HG03139 (cell line): ENCODE measurements around the gene SLMAP.
"Not testable (repeated sequence)": the region's sequence is repeated elsewhere in the genome, so short reads cannot be mapped to it uniquely, and the experiment has no call there.

ENCODE experiments used
- ATAC-seq: cut with Tn5 transposase; IDR thresholded peaks from one replicate; pipeline ENCODE4 v1.9.1; 2021; ENCODE audit not compliant: unreplicated experiment

SLMAP gene

DNA sequence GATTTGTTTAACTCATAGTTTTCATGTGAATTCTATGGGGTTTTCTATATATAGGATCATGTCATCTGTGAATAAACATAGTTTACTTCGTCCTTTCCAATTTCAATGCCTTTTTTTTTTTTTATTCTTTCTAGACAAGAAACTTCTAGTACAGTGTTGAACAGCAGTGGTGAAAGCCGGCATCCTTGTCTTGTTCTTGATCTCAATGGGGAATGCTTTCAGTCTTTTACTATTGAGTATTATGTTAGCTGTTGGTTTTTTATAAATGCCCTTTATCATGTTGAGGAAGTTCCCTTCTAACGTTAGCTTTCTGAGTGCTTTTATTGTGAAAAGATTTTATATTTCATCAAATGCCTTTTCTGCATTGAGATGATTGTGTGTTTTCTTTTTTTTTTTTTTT, 69.0 kb downstream of the SLMAP start:
- no peak for ATAC-seq

DNA sequence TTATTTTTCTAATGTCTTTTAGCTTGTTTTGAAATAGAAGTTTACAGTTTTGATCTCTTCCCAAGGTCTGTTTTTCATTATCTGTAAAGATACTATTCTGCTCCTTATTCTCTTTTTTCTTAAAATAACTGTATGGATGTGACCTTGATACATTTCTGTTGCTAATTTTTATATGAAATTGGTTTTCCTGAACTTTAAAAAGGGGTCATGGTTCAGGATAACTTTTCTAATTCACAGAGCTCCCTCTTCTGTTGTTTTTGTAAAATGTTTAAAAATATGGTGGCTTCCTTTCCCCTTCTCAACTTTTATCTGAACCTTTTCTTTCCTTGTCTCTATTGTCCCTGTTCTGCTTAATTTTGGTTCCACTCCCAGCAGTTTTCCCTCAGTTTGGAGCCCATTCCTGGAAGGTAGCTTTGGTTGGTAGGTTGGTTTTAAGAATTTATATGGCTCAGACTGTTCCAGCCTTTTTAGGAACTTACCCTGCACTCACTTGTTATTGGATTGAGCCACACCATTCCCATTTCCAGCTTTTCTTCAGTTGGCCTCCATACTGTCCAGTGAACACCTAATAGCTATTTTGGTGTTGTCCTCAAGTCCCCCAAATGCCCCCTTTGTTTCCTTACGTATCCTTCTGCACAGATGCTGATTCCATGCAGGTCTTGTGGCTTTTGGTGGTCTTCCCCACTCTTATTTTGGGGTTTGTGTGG, 70.3 kb downstream of the SLMAP start:
- ATAC-seq: no peak

DNA sequence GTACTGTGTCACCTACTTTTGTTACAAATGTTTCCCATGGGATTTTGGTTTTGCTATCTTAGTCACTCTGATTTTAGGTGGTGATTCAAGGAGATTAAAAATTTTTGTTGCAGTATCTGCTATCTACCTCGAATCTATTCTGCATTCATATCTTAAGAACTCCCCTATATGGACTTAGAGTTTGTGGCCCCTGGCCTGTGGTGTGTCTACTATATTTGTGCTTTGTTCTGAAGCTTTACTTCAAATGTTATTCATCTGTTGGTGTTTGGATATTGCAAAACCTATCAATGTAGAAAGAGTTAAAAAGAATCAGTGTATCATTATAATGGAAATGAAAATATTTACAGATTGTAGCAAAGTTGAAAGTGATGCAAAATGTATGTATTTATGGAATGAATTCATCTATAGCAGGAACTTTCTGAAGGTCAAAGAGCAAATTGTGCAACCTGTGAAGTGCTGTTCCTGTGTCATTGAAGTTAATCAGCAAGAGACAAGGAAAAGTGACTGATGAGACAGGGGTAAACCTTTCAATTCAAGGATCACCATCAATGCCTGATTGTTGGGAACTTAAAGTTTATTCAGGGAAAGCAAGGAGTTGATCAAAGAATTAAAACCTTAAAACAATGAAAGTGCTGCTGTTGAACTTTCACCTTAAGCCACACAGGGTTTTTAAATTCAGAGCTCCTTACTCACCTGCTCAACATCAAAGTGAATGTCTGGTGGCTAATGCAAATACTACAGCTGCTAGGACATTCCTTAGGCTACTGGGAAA, 71.0 kb downstream of the SLMAP start:
- no peak for ATAC-seq

DNA sequence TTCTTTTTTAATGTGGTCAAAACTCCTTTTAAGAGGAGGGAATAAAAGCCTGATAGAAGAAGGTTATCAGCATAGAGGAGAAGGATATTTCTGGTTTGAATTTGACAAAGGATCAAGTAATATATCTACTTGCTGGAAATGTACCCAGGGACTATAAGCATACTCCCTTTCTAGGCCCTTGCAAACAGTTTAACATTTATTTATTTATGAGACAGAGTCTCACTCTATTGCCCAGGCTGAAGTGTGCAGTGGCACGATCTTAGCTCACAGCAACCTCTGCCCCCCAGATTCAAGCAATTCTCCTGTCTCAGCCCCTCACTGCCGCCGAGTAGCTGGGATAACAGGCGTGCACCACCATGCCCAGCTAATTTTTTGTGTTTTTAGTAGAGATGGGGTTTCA, 71.6 kb downstream of the SLMAP start:
- no peak for ATAC-seq

DNA sequence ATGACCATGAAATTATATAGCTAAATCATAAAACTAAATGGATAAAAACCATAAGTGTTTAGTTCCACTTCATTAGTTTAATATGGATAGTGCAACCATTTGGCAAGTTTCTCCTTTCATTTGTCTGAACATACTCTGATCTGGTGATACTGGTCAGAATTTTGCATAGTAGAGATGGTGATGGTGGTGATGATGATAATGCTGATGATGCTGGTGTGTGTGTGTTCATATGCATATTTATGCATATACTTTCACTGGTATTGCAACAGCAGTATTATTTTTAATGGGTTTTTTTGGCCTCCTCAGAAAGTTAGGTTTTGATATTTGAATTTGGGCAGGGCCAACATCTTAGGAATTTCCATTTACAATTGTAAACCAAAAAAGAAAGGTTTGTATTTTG, 76.4 kb downstream of the SLMAP start:
- ATAC-seq: no peak

DNA sequence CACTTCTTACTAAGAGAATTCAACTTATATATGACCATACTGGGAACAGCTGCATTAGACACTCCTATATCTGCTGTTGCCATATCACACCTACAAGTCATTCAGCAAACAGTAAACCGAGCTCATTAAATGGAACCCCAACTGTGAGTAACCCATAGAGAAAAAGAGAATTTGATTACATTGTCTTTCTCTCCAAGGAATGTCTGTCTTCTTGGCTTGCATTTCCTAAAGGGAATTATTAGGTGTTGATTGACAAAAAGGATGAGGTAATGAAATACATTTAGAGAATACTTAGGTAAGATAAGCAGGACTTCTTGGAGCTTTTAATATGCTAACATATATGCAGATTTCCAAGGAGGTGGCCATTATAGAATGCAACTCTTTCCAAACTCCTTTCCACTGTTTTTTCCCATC, 76.8 kb downstream of the SLMAP start:
- no peak for ATAC-seq

DNA sequence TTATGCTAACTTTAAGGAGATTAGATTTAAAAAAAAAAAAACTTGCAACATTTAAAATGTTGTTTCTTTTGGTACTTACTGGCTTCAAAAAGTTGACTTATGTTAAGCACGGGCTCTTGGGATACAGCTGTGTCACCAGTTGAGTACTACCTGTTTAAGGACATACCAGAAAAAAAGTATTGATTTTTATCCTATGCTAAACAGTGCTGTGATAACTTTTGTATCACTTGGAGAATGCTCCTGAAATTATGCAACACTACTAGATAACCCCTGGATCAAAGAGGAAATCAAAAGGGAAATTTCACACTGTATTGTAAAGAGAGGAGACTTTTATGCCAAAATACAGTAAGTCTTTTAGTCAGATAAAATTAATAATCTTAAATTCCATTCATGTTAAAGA, 77.7 kb downstream of the SLMAP start:
- no peak for ATAC-seq

DNA sequence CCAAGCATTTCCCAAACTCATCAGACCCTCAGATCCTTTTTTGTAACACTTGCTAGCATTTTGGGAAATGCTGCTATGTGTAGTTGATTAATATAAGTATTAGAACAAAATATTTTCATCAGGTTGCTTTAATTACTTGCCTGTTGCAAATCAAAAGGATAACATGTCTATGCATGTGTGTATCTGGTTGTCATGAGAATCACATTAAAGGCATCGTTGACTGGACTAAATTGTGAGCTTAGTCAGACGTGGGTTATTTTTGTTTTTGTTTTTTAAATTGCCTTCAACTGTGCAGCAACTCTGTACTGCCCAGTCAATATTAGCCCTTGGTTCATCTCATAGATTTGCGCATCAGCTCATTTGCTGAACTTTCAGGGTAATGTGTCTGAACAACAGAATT, 81.6 kb downstream of the SLMAP start:
- ATAC-seq: no peak

DNA sequence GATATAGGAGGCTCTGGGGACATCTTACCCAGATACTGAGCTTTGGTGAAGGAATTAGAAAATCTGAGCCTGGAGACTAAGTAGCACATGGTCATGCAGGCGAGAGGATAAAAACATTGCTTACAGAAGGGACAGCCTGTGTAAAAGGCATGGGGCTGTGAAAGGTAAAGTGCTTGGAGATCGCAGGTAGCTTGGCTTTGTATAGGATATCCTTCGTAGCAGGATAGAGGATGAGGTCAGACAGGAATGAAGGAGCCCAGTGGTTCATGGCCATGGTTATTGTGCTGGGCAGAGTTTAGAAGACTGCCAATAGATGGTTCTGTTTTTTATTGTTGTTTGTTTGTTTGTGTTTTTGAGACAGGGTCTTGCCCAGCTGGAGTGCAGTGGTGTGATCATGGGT, 82.5 kb downstream of the SLMAP start:
- no peak for ATAC-seq

DNA sequence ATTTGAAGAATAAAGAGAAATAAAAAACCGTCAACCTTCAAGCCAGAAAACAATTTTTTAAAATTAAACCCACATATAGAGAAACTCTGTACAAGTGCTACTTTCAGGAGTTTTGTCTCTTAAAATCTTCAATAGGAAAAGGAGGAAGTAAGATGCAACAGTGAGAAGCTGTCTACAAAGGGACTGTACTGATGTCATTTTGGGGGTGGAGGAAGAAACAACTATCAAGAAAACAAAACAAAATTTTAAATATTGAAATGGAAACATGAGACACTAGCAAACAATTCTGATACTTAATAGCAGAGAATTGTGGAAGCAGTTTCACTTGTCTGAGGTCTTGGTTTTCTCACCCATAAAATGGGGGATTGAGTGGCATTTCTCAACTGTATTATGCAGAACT, 84.4 kb downstream of the SLMAP start:
- no peak for ATAC-seq

DNA sequence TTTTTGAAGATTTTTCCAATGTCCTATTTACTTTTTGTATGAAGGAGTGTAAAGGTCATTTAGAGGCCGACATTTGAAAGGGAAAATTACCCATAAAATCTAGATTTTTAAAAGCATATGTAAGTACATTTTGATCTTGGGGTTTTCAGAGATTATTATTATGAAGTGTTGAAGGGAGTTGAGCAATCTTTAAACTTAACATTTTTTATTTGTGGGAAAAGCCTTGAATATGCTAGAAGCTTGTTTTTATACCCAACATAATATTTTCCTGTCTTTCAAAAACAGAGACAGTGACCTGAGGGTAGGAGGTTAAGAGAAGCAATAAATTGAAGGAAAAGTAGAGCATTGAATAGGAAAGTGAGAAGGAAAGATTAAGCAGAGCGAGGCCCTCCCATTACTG, 85.7 kb downstream of the SLMAP start:
- no peak for ATAC-seq

DNA sequence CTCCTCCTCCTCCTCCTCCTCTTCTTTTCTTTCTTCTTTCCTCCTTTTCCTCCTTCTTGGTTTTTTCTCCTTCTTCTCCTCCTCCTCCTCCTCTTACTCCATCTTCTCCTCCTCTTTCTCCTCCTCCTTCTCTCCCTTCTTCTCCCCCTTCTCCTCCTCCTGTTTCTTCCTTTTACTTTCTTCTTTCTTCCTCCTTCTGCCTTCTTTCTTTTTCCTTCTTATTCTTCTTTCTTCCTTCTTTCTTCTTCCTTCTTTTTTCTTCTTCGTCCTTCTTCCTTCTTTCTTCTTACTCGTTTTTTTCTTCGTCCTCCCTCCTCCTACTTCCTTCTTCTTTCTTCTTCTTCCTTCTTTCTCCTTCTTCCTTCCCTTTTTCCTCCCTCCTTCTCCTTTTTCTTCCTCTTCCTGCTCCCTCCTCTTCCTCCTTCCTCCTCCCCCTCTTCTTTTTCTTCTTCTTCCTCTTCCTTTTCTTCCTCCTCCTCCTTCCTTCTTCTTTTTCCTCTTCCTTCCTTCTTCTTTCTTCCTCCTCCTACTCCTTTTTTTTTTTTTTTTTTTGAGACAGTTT, 92.1 kb downstream of the SLMAP start:
- ATAC-seq: no peak

DNA sequence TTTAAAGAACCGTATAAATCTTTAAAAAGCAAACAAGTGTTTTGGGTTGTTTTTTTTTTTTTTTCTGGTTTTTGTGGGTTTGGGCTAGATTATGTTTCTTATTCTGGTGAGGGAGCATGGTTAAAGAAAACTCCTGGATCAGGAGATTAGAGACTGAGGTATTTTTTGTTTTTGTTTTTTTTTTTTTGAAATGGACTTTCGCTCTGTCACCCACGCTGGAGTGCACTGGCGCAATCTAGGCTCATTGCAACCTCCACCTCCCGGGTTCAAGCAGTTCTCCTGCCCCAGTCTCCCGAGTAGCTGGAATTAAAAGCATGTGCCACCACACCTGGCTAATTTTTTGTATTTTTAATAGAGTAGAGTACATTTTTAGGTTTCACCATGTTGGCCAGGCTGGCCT, 95.2 kb downstream of the SLMAP start:
- ATAC-seq: no peak

DNA sequence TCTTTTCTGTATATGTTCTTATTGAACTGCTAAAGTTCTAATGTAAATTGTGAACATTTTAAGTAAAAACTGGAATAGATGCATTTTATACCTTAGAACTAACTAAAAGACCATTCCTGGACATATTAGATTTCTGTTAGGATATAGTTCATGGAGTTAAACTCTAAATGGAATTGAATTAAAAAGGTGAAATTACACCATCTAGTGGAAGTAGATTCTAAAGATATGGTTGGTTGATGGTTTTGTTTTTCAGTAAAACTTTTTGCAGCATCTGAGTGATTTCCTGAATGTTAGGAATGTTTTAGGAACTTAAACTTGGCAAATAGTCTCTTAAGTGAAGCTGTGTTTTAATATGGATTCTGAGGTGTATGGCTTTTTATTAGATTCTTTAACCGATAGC, 96.8 kb downstream of the SLMAP start:
- ATAC-seq: no peak

DNA sequence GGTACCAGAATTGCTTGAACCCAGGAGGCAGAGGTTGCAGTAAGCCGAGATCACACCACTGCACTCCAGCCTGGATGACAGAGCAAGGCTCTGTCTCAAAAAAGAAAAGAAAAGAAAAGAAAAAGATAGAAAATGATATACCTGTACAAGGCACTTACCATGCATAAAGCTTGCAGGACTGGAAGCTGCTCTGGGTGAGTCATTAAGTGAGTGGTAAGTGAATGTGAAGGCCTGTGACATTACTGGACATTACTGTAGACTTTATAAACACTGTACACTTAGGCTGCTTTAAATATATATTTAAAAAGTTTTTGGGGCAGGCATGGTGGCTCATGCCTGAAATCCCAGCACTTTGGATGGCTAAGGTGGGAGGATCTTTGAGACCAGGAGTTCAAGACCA, 99.2 kb downstream of the SLMAP start:
- no peak for ATAC-seq

DNA sequence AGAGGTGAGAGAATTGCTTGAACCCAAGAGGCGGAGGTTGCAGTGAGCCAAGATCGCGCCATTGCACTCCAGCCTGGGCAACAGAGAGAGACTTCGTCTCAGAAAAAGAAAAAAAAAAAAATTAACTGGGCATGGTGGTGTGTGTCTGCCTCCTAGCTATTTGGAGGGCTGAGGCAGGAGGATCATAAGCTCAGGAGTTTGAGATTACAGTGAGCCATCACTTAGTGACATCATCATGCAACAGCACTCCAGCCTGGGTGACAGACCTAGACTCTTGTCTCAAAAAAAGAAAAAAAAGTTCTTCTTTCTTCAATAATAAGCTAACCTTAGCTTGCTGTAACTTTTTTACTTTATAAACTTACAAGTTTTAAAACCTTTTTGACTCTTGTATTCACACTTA, 99.8 kb downstream of the SLMAP start:
- no peak for ATAC-seq

DNA sequence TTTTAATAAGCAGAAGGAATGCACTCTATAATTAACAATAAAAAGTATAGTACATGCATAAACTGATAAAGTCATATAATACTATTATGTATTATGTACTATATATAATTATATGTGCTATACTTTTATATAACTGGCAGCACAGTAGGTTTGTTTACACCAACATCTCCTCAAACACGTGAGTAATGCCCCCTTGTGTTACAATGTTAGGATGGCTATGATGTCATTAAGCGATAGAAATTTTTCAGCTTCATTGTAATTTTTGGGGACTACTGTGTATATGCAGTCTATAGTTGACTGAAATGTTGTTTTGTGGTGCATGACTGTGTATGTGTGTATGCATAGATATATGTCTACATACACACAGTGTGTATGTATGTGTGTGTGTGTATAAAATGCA, 100.6 kb downstream of the SLMAP start:
- ATAC-seq: no peak

DNA sequence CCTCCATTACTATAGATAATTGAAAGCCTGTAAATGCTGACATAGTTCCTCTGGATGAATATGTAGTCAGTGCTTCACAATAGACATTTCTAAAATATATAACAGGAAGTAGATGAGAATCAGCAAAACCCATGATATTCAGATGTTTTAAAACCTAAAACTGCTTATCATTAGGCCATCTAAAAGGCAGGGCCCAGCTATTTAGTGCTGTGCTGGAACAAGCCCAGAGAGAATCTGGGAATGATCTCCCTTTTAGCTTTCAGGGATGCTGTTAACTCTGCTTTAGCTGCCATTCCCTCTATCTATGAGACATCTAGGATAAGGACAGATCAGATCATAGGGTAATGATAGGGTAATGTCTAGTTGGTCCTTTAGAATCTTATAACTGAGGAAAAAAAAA, 106.8 kb downstream of the SLMAP start:
- no peak for ATAC-seq

DNA sequence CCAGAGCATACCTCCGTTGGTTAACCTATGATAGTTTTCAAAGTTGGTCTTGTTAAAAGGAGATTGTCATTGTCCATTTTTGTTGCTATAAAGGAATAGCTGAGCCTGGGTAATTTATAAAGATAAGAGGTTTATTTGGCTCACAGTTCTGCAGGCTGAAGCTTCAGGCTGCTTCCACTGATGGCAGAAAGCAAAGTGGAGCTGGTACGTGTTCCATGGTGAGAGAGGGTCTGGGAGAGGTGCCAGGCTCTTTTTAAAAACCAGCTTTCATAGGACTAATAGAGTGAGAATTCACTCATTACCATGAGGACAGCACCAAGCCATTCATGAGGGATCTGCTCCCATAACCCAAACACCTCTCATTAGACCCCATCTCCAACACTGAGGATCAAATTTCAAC, 107.3 kb downstream of the SLMAP start:
- no peak for ATAC-seq

DNA sequence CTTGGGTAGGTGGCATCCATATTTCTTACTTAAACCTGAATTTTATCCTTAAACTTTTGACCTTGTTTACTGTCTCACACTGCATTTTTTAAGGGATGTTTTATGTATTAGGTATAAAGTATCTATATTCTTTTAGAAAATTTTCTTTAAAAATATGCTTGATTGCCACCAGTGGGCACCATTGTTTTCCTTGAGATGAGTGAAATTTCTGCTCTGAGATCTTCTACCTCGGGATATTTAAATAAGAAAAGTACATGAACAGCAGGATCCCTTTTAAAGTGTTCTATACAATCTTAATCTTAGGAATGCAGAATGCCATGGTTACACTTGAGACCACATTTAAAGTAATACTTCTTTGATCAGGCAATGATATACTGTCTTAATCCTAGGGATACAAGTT, 108.7 kb downstream of the SLMAP start:
- no peak for ATAC-seq

DNA sequence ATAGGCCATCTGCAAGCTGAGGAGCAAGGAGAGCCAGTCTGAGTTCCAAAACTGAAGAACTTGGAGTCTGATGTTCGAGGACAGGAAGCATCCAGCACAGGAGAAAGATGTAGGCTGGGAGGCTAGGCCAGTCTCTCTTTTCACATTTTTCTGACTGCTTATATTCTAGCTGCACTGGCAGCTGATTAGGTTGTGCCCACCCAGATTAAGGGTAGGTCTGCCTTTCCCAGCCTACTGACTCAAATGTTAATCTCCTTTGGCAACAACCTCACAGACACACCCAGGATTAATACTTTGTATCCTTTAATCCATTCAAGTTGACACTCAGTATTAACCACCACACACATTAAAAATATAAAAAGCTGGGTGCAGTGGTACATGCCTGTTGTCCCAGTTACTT, 113.0 kb downstream of the SLMAP start:
- ATAC-seq: not testable (repeated sequence)

DNA sequence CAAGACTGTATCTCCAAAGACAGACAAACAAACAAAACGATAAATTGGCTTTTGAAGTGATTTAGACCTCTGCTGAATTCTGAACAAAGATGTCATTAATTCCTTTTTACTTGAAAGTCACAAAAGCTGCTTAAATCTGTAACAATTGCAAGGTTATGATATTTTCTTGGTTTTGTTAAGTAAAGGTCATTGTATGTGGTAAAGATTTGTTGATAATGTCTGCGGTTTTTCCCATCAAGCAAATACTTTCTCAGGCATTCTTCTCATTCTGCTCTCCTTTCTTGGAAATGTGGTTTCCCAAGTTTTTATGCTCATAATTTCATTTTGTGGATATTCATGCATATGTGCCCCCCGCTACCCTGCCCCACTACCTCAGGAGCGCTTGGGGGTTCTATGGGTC, 116.5 kb downstream of the SLMAP start:
- ATAC-seq: no peak

DNA sequence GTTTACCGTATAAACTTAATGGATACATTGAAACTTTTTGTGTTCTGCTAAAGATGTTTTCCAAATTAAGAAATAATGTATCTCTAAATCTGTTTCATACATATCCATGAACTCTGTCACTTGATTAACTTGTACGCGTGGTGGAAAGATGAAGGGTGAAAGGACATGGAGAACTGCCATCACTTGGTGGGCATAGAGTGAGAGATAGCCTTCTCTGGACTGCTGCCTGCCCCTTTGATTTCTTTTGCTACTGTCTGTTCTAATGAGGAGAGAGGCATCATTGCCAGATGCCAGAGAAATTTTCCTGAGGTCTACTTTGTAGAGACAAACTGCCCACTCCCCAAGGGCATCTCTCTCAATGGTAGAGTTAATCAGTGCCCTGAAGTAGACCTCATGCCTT, 120.5 kb downstream of the SLMAP start:
- ATAC-seq: no peak
